NCI-H1436 (cell line): ENCODE results near the gene MAP7D2.

Experiments
- DNase-seq: peaks from one replicate; lab custom pipeline; 2025; lab: John Stamatoyannopoulos, UW

Gene MAP7D2

GRCh38 chrX:20112022-20112774, 4.5 kb downstream of the MAP7D2 start:
- DNase-seq, result no peak

GRCh38 chrX:20111271-20111670, 5.4 kb downstream of the MAP7D2 start:
- no peak for DNase-seq

GRCh38 chrX:20101934-20102581, 14.6 kb downstream of the MAP7D2 start:
- no peak for DNase-seq

- no peak for DNase-seq
Observed at GRCh38 chrX:20091499-20091898, 25.2 kb downstream of the MAP7D2 start.

GRCh38 chrX:20089845-20090244, 26.9 kb downstream of the MAP7D2 start:
- DNase-seq, result no peak

- no peak for DNase-seq
Observed at GRCh38 chrX:20080277-20080676, 36.4 kb downstream of the MAP7D2 start.

GRCh38 chrX:20071511-20072079, 45.1 kb downstream of the MAP7D2 start:
- DNase-seq, result no peak

GRCh38 chrX:20067709-20068561, 48.8 kb downstream of the MAP7D2 start:
- no peak for DNase-seq

- DNase-seq, result no peak
Observed at GRCh38 chrX:20066968-20067708, 49.6 kb downstream of the MAP7D2 start.

GRCh38 chrX:20063716-20064351, 52.9 kb downstream of the MAP7D2 start:
- no peak for DNase-seq

- DNase-seq, result no peak
Observed at GRCh38 chrX:20063153-20063552, 53.6 kb downstream of the MAP7D2 start.

- DNase-seq, result no peak
Observed at GRCh38 chrX:20061855-20062254, 54.9 kb downstream of the MAP7D2 start.

- peak; percentile 86 for DNase-seq
Observed at GRCh38 chrX:20060961-20061748, 55.6 kb downstream of the MAP7D2 start.

GRCh38 chrX:20059467-20060128, 57.1 kb downstream of the MAP7D2 start:
- DNase-seq, result no peak

- DNase-seq, result no peak
Observed at GRCh38 chrX:20057479-20057878, 59.2 kb downstream of the MAP7D2 start.

GRCh38 chrX:20056704-20057103, 60.0 kb downstream of the MAP7D2 start:
- DNase-seq, result no peak

- no peak for DNase-seq
Observed at GRCh38 chrX:20053537-20053936, 63.2 kb downstream of the MAP7D2 start.

- DNase-seq, result no peak
Observed at GRCh38 chrX:20046864-20047263, 69.8 kb downstream of the MAP7D2 start.

GRCh38 chrX:20046223-20046622, 70.5 kb downstream of the MAP7D2 start:
- no peak for DNase-seq

GRCh38 chrX:20042221-20042620, 74.5 kb downstream of the MAP7D2 start:
- no peak for DNase-seq
